ENCODE measurements around the gene CNOT4.
"Not testable (repeated sequence)": the region's sequence is repeated elsewhere in the genome, so short reads cannot be mapped to it uniquely, and the experiment has no call there.

CNOT4 gene

DNA sequence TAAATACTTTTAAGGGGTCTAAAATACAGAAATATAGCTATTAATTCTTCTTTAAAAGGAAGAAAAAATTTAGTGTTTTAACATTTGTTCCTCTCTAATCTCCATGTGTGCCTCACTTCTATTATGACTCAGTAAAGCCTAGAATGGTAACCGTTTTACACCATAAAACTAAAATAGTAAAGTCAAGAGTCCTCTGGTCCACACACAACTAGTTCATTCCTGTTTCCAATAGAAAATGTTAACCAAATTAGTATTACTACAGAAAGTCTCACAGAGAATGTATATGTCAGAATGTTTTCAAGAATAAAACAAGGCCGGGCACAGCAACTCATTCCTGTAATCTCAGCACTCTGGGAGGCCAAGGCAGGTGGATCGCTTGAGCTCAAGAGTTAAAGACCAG, 55.8 kb downstream of the CNOT4 start:
- no peak for DNase-seq (ENCODE audit: low spot score)

GRCh38 chr7:135449436-135449835, 60.5 kb downstream of the CNOT4 start:
- DNase-seq (ENCODE audit: low spot score): no peak

GRCh38 chr7:135448753-135449152, 61.1 kb downstream of the CNOT4 start:
- no peak for DNase-seq (ENCODE audit: low spot score)

DNA sequence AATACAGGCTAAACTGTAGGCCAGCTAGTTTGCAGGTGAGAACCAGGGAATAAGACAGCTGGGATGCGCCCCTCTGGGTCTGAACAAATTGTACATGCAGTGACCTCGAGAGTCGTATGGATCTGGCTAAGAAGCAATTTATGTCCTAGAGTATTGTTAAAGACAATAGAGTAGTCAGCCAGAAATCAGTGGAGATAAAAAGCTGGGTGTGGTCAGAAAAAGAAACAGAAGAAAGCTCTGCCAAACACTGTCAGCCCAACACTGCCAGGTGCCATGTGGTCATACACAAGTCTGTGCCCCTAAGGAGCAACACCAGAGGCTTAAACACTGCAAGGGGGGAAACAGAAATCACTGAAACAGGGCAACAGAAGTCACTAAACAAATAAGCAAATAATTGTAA, 62.2 kb downstream of the CNOT4 start:
- DNase-seq (ENCODE audit: low spot score): no peak

DNA sequence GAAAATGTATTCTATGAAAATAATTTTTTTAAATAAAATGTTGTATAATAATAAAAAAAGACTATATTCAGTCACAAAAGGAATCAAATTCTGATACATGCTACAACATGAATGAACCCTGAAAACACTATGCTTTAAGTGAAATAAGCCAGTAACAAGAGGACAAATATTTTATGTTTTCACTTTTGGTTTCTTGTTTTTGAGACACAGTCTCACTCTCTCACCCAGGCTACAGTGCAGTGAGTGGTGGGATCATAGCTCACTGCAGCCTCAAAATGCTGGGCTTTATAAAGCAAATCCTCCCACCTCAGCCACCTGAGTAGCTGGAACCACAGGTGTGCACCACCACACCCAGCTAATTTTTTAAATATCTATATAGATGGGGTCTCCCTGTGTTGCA, 64.2 kb downstream of the CNOT4 start:
- DNase-seq (ENCODE audit: low spot score): no peak

DNA sequence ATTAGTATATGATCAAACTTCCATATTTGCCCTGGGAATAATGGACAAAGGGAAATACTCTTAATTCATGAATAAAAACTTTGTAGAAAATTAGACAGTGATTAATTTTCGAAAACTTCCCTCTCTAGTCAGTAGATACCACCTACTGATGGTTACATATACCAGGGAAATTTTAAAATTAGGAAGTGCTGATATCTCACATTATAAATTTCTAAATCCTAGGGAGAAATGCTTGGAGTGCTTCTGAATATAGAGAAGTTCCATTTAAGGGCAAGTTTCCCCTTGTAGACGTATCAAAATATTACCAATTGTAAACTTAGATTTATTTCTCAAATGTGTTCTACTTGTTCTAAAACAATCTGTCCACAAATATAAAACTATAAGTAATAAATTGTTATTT, 64.6 kb downstream of the CNOT4 start:
- DNase-seq (ENCODE audit: low spot score): not testable (repeated sequence)

DNA sequence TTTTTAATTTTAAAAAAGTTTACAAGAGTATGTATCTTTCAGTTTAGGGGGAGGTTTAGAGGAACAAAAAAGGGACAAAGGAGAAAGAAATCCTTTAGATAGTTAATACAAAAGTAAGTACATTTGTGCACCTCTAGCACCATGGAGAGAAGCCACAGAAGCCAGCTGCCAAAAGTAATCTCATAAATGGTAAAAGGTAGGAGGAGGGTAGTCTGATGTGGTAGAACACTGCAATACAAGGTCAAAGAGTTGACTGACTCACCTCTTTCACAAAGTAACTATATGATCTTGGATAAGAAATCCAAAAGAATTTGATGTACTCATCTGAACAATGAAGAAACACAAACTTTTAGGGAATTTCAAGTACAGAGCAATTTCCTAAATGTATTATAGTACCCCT, 68.1 kb downstream of the CNOT4 start:
- no peak for DNase-seq (ENCODE audit: low spot score)

GRCh38 chr7:135434047-135434446, 75.9 kb downstream of the CNOT4 start:
- DNase-seq (ENCODE audit: low spot score): no peak

DNA sequence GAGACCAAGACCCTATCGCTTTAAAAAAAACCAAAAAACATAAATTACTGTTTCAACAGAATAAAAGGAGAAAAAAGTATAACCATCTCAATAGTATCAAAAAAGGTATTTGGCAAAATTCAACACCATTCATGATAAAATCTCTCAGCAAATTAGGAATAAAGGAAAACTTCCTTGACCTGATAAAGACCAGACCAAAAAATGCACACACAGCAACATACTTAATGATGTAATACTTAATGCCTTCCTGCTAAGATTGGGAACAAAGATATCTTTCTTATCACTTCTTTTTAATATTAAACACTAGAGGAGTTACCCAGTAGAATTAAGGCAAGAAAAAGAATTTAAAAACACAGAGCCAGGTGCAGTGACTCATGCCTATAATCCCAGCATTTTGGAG, 79.3 kb downstream of the CNOT4 start:
- DNase-seq (ENCODE audit: low spot score): no peak

GRCh38 chr7:135428879-135429278, 81.0 kb downstream of the CNOT4 start:
- no peak for DNase-seq (ENCODE audit: low spot score)

DNA sequence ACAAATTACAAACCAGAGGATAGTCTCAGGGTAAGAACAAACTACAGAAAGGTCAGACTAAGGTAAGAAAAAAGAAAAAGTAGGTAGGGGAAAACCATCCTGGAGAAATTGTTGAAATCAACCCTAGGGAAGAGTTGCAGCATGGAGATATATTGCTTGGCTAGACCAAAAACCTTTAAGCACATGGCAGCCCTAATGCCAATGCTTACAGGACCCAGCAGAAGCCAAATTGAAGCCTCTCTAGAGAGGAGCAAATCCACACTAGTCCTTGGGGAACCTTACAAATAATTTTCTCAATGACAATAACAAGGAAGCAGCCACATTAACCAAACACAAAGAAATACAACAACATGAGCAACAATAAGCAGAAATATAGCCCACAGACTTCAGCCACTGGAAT, 81.9 kb downstream of the CNOT4 start:
- no peak for DNase-seq (ENCODE audit: low spot score)

- DNase-seq (ENCODE audit: low spot score): no peak
Measured at GRCh38 chr7:135427166-135427565, 82.7 kb downstream of the CNOT4 start.

GRCh38 chr7:135425036-135425435, 84.9 kb downstream of the CNOT4 start:
- no peak for DNase-seq (ENCODE audit: low spot score)

DNA sequence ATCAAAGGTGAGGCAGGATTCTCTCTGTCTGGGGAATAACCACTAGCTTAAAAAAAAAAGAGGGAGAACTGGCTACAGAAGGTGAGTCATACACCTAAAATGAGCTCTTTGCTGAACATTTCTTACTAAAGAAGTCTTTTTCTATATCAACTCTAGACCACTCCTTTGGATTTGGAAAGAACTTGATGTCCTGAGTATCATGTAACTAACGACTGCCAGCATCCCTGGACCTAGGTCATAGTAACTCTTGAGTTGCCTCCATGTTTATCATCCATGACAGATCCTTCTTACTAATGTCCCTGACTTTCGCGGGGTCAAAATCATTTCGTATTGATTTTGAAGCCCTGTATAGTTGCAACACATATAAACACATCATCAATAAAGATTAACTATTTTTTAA, 89.1 kb downstream of the CNOT4 start:
- no peak for DNase-seq (ENCODE audit: low spot score)

DNA sequence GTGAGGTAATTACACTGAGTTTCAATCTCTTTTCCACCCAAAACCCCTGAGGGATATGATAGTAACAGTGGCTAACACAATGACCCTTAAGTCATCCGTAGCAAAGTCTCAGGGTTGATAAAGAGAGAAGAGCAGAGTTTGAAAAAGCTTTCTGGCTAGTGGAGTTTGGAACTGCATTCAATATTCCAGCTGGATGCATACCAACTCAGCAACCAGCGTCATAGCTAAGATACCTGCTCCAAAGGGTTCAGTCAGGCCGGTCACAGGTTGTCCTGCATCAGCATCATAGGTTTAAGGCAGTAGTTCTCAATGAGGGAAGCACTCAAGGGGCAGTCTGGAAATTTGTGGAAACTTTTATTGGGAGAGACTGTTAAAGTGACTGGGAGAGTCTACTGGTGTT, 93.5 kb downstream of the CNOT4 start:
- no peak for DNase-seq (ENCODE audit: low spot score)

DNA sequence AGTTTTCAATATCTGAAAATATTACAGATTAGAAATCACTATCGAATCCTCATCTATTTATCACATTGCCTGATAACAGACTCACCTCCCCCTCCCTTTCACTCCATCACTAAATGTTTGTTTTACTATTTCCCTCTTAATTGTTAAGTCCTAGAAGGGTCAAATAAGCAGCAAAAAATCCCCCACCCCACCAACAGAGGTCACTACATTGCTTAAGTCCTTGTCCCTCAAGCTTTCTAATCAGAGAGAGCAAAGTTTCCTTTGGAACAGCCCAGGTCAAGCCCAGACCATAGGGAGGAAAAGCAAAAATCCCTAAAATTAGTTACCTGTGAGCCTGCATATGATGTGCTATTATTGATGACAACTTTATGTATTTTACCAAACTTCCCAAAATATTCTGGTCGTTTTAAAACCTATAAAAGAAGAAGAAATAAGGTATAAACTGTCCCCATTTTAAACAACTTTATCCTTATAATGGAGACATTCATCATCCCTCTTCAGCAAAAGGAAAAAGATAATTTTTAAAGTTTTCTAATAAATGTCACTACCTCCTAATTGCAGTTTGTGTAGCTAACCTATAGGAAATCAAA, 95.0 kb downstream of the CNOT4 start:
- DNase-seq (ENCODE audit: low spot score): peak; percentile 10

- DNase-seq (ENCODE audit: low spot score): no peak
Measured at GRCh38 chr7:135414208-135414607, 95.7 kb downstream of the CNOT4 start.

DNA sequence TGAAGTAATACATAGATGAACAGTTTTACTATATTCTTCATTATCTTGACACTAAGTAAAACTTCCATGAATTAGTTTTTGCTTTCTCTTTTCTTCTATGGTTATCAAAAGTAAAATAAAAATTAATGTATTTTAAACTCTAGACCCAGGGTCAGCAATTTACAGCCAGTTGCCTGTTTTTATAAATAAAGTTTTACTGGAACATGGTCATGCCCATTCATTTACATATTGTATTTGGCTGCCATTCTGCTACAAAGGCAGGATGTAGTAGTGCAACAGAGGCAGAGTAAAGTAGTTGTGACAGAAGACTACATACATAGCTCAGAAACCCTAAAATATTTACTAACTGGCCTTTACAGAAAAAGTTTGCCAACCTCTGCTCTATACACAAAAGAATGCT, 98.8 kb downstream of the CNOT4 start:
- DNase-seq (ENCODE audit: low spot score): no peak

DNA sequence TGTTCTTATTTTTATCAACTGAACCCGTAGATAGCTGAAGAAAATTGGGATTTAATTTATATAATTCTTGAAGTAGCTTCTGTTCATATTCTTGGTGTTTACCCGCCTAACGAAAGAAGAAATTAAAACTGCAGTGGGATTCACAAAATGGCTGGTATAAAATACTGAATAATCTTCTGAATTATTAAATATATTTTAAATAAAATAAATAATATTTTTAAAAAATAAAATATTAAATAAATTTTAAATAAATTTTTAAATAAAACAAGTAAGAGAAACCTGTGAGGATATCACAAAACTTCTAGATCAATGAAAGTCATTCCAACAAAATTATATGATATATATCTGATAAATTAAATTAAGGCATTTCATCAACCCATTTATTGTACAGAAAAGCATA, 99.4 kb downstream of the CNOT4 start:
- DNase-seq (ENCODE audit: low spot score): no peak

- no peak for DNase-seq (ENCODE audit: low spot score)
Measured at GRCh38 chr7:135409845-135410542, 99.9 kb downstream of the CNOT4 start.

- no peak for DNase-seq (ENCODE audit: low spot score)
Measured at GRCh38 chr7:135407884-135408283, 102.0 kb downstream of the CNOT4 start.

GRCh38 chr7:135406918-135407317, 103.0 kb downstream of the CNOT4 start:
- DNase-seq (ENCODE audit: low spot score): no peak

- DNase-seq (ENCODE audit: low spot score): no peak
Measured at GRCh38 chr7:135405969-135406368, 103.9 kb downstream of the CNOT4 start.

DNA sequence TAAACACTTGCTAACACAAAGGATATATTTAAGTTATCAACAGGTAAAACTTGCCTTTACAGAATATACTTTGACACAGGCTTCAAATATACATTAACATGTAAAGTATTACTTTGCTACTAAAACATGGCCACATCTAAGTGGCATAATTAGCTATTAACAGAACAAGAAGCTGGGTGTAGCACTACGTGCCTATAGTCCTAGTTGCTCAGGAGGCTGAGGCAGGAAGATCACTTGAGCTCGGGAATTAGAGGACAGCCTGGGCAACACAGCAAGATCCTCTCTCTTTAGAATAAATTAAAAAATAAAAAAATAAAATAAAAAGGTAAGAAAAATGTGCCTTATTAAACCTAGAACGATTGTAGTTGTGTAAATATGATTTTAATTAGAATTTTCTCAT, 106.6 kb downstream of the CNOT4 start:
- no peak for DNase-seq (ENCODE audit: low spot score)

All from germinal center (tissue), 1 donor.